ENCODE data around the gene SNCAIP. TPM values are rescaled to one million over a fixed set of nuclear protein-coding genes. Genes with fewer than 3 reads are reported as not detected.

The SNCAIP gene
- total and polyA plus RNA-seq, 7 experiments from 2014 or later: 0.17 TPM; not detected in 6

GRCh38 chr5:122447879-122448278 is 135.8 kb downstream of the SNCAIP start:
- H3K36me3 ChIP-seq (ENCODE audit: control insufficient read depth in 2 of 3, insufficient read depth in 3 of 3, low read length in 3 of 3): no peaks in the 10 kb centered on the region
- Mint-ChIP-seq H3K9me3 (peaks cover 0 to 2% (median 0%) of the 10 kb centered on the region in 11 donors), H3K27me3 (peaks cover 0 to 11% (median 0%) of the 10 kb centered on the region in 5 donors), H3K4me1 (no peaks in the 10 kb centered on the region), H3K36me3 (no peaks in the 10 kb centered on the region), H3K4me3 (no peak overlapping the region), H3K27ac (no peak overlapping the region)
- intact Hi-C loops (cut with micrococcal nuclease): no loop called here
- H3K27me3 ChIP-seq (ENCODE audit: control insufficient read depth in 2 of 2, insufficient read depth in 2 of 2, low read length in 2 of 2): no peaks in the 10 kb centered on the region
- H3K4me3 ChIP-seq (ENCODE audit: low read length): no peak overlapping the region
- no peaks in the 10 kb centered on the region for H3K9me3 ChIP-seq (ENCODE audit: control insufficient read depth in 2 of 3, low read length in 3 of 3)
- DNase-seq: no peak
- no peaks in the 10 kb centered on the region for H3K4me1 ChIP-seq (ENCODE audit: control insufficient read depth in 2 of 2, insufficient read depth in 2 of 2, low read length in 2 of 2)
- no peak overlapping the region for H3K27ac ChIP-seq (ENCODE audit: low read depth, low read length)
- POLR2A ChIA-PET: no interaction called here
- CTCF ChIA-PET: interaction anchor here (1.2 kb wide), 1 partner anchor 24 kb away, joined by 3 read pairs; no protein-coding TSS in a partner anchor
- no peak for ATAC-seq

- CTCF ChIA-PET: no interaction called here
Observed at GRCh38 chr5:122454541-122454940, 142.5 kb downstream of the SNCAIP start.

GRCh38 chr5:122455939-122456338 is 143.9 kb downstream of the SNCAIP start:
- Histone ChIP-seq H3K9me3 (ENCODE audit: control insufficient read depth in 2 of 3, low read length in 3 of 3) (no peaks in the 10 kb centered on the region), H3K4me3 (ENCODE audit: low read length) (no peak overlapping the region), H3K27ac (ENCODE audit: low read depth, low read length) (no peak overlapping the region), H3K4me1 (ENCODE audit: control insufficient read depth in 2 of 2, insufficient read depth in 2 of 2, low read length in 2 of 2) (no peaks in the 10 kb centered on the region), H3K36me3 (ENCODE audit: control insufficient read depth in 2 of 3, insufficient read depth in 3 of 3, low read length in 3 of 3) (no peaks in the 10 kb centered on the region), H3K27me3 (ENCODE audit: control insufficient read depth in 2 of 2, insufficient read depth in 2 of 2, low read length in 2 of 2) (no peaks in the 10 kb centered on the region)
- ATAC-seq (no peak), DNase-seq (no peak)
- no peak overlapping the region for H3K4me3 Mint-ChIP-seq
- H3K27me3 Mint-ChIP-seq: peaks cover 0 to 4% (median 0%) of the 10 kb centered on the region in 5 donors
- no peak overlapping the region for H3K27ac Mint-ChIP-seq
- ChIA-PET POLR2A (no interaction called here), CTCF (no interaction called here)
- no peaks in the 10 kb centered on the region for H3K36me3 Mint-ChIP-seq
- H3K9me3 Mint-ChIP-seq: peaks cover 0 to 3% (median 0%) of the 10 kb centered on the region in 11 donors
- intact Hi-C loops (cut with micrococcal nuclease): no loop called here
- peaks cover 0 to 2% (median 0%) of the 10 kb centered on the region in 7 donors for H3K4me1 Mint-ChIP-seq

More at GRCh38 chr5:122454541-122454940, 142.5 kb downstream of the SNCAIP start:
- no peak overlapping the region for H3K27ac ChIP-seq (ENCODE audit: low read depth, low read length)
- no peak overlapping the region for H3K4me3 ChIP-seq (ENCODE audit: low read length)
- no peaks in the 10 kb centered on the region for H3K36me3 Mint-ChIP-seq
- H3K4me1 ChIP-seq (ENCODE audit: control insufficient read depth in 2 of 2, insufficient read depth in 2 of 2, low read length in 2 of 2): no peaks in the 10 kb centered on the region
- no peak overlapping the region for H3K27ac Mint-ChIP-seq
- no peaks in the 10 kb centered on the region for H3K27me3 ChIP-seq (ENCODE audit: control insufficient read depth in 2 of 2, insufficient read depth in 2 of 2, low read length in 2 of 2)
- no peaks in the 10 kb centered on the region for H3K27me3 Mint-ChIP-seq
- H3K9me3 Mint-ChIP-seq: peaks cover 0 to 3% (median 0%) of the 10 kb centered on the region in 11 donors
- H3K36me3 ChIP-seq (ENCODE audit: control insufficient read depth in 2 of 3, insufficient read depth in 3 of 3, low read length in 3 of 3): no peaks in the 10 kb centered on the region
- POLR2A ChIA-PET: no interaction called here
- intact Hi-C loops (cut with micrococcal nuclease): no loop called here
- DNase-seq: no peak
- no peak overlapping the region for H3K4me3 Mint-ChIP-seq
- no peaks in the 10 kb centered on the region for H3K9me3 ChIP-seq (ENCODE audit: control insufficient read depth in 2 of 3, low read length in 3 of 3)
- peaks cover 0 to 2% (median 0%) of the 10 kb centered on the region in 7 donors for H3K4me1 Mint-ChIP-seq
- no peak for ATAC-seq

- H3K4me3 Mint-ChIP-seq: no peak overlapping the region
- CTCF ChIA-PET: no interaction called here
- H3K36me3 Mint-ChIP-seq: no peaks in the 10 kb centered on the region
Observed at GRCh38 chr5:122457178-122457826, 145.3 kb downstream of the SNCAIP start.

GRCh38 chr5:122458278-122458872 is 146.3 kb downstream of the SNCAIP start:
- no peak overlapping the region for H3K4me3 ChIP-seq (ENCODE audit: low read length)
- intact Hi-C loops (cut with micrococcal nuclease): no loop called here
- H3K36me3 Mint-ChIP-seq: no peaks in the 10 kb centered on the region
- peaks cover 0 to 2% (median 0%) of the 10 kb centered on the region in 7 donors for H3K4me1 Mint-ChIP-seq
- H3K27me3 ChIP-seq (ENCODE audit: control insufficient read depth in 2 of 2, insufficient read depth in 2 of 2, low read length in 2 of 2): no peaks in the 10 kb centered on the region
- H3K27ac Mint-ChIP-seq: no peak overlapping the region
- H3K9me3 ChIP-seq (ENCODE audit: control insufficient read depth in 2 of 3, low read length in 3 of 3): no peaks in the 10 kb centered on the region
- DNase-seq: no peak
- no peaks in the 10 kb centered on the region for H3K36me3 ChIP-seq (ENCODE audit: control insufficient read depth in 2 of 3, insufficient read depth in 3 of 3, low read length in 3 of 3)
- ChIA-PET POLR2A (no interaction called here), CTCF (no interaction called here)
- H3K9me3 Mint-ChIP-seq: peaks cover 0 to 3% (median 0%) of the 10 kb centered on the region in 11 donors
- no peak for ATAC-seq
- H3K4me3 Mint-ChIP-seq: no peak overlapping the region
- no peaks in the 10 kb centered on the region for H3K4me1 ChIP-seq (ENCODE audit: control insufficient read depth in 2 of 2, insufficient read depth in 2 of 2, low read length in 2 of 2)
- peaks cover 0 to 6% (median 0%) of the 10 kb centered on the region in 5 donors for H3K27me3 Mint-ChIP-seq
- H3K27ac ChIP-seq (ENCODE audit: low read depth, low read length): no peak overlapping the region

More at GRCh38 chr5:122457178-122457826, 145.3 kb downstream of the SNCAIP start:
- no peaks in the 10 kb centered on the region for H3K27me3 ChIP-seq (ENCODE audit: control insufficient read depth in 2 of 2, insufficient read depth in 2 of 2, low read length in 2 of 2)
- H3K27ac ChIP-seq (ENCODE audit: low read depth, low read length): no peak overlapping the region
- H3K4me3 ChIP-seq (ENCODE audit: low read length): no peak overlapping the region
- DNase-seq (no peak), ATAC-seq (no peak)
- intact Hi-C loops (cut with micrococcal nuclease): no loop called here
- no peaks in the 10 kb centered on the region for H3K9me3 ChIP-seq (ENCODE audit: control insufficient read depth in 2 of 3, low read length in 3 of 3)
- Mint-ChIP-seq H3K4me1 (peaks cover 0 to 2% (median 0%) of the 10 kb centered on the region in 7 donors), H3K9me3 (peaks cover 0 to 3% (median 0%) of the 10 kb centered on the region in 11 donors), H3K27me3 (peaks cover 0 to 6% (median 0%) of the 10 kb centered on the region in 5 donors), H3K27ac (no peak overlapping the region)
- no peaks in the 10 kb centered on the region for H3K4me1 ChIP-seq (ENCODE audit: control insufficient read depth in 2 of 2, insufficient read depth in 2 of 2, low read length in 2 of 2)
- H3K36me3 ChIP-seq (ENCODE audit: control insufficient read depth in 2 of 3, insufficient read depth in 3 of 3, low read length in 3 of 3): no peaks in the 10 kb centered on the region
- POLR2A ChIA-PET: no interaction called here

- Mint-ChIP-seq H3K9me3 (peaks cover 0 to 4% (median 0%) of the 10 kb centered on the region in 11 donors), H3K27me3 (peaks cover 0 to 11% (median 0%) of the 10 kb centered on the region in 5 donors), H3K4me3 (no peak overlapping the region), H3K4me1 (peaks cover 0 to 3% (median 0%) of the 10 kb centered on the region in 7 donors), H3K27ac (no peak overlapping the region), H3K36me3 (no peaks in the 10 kb centered on the region)
- ChIA-PET POLR2A (no interaction called here), CTCF (no interaction called here)
- Histone ChIP-seq H3K27ac (ENCODE audit: low read depth, low read length) (no peak overlapping the region), H3K9me3 (ENCODE audit: control insufficient read depth in 2 of 3, low read length in 3 of 3) (no peaks in the 10 kb centered on the region), H3K36me3 (ENCODE audit: control insufficient read depth in 2 of 3, insufficient read depth in 3 of 3, low read length in 3 of 3) (no peaks in the 10 kb centered on the region), H3K4me3 (ENCODE audit: low read length) (no peak overlapping the region), H3K27me3 (ENCODE audit: control insufficient read depth in 2 of 2, insufficient read depth in 2 of 2, low read length in 2 of 2) (no peaks in the 10 kb centered on the region), H3K4me1 (ENCODE audit: control insufficient read depth in 2 of 2, insufficient read depth in 2 of 2, low read length in 2 of 2) (no peaks in the 10 kb centered on the region)
- DNase-seq (no peak), ATAC-seq (no peak)
- intact Hi-C loops (cut with micrococcal nuclease): no loop called here
Observed at GRCh38 chr5:122462486-122462885, 150.4 kb downstream of the SNCAIP start.

- H3K36me3 ChIP-seq (ENCODE audit: control insufficient read depth in 2 of 3, insufficient read depth in 3 of 3, low read length in 3 of 3): no peaks in the 10 kb centered on the region
- no peaks in the 10 kb centered on the region for H3K9me3 ChIP-seq (ENCODE audit: control insufficient read depth in 2 of 3, low read length in 3 of 3)
- ChIA-PET POLR2A (no interaction called here), CTCF (no interaction called here)
- DNase-seq (no peak), ATAC-seq (no peak)
- peaks cover 0 to 4% (median 0%) of the 10 kb centered on the region in 11 donors for H3K9me3 Mint-ChIP-seq
- no peak overlapping the region for H3K4me3 ChIP-seq (ENCODE audit: low read length)
- no peaks in the 10 kb centered on the region for H3K27me3 ChIP-seq (ENCODE audit: control insufficient read depth in 2 of 2, insufficient read depth in 2 of 2, low read length in 2 of 2)
- no peak overlapping the region for H3K4me3 Mint-ChIP-seq
- H3K27ac ChIP-seq (ENCODE audit: low read depth, low read length): no peak overlapping the region
- intact Hi-C loops (cut with micrococcal nuclease): no loop called here
- peaks cover 0 to 3% (median 0%) of the 10 kb centered on the region in 7 donors for H3K4me1 Mint-ChIP-seq
- H3K27ac Mint-ChIP-seq: no peak overlapping the region
- no peaks in the 10 kb centered on the region for H3K36me3 Mint-ChIP-seq
- no peaks in the 10 kb centered on the region for H3K4me1 ChIP-seq (ENCODE audit: control insufficient read depth in 2 of 2, insufficient read depth in 2 of 2, low read length in 2 of 2)
- peaks cover 0 to 11% (median 0%) of the 10 kb centered on the region in 5 donors for H3K27me3 Mint-ChIP-seq
Observed at GRCh38 chr5:122463221-122463620, 151.2 kb downstream of the SNCAIP start.

Measured in naive thymus-derived CD4-positive, alpha-beta T cell (primary cell).